ENCODE measurements around the gene ANGPTL1. TPM values are rescaled to one million over a fixed set of nuclear protein-coding genes. Genes with fewer than 3 reads are reported as not detected.

The ANGPTL1 gene
- polyA plus RNA-seq, 2 of the 4 experiments (the other 2 are of a cell fraction) = 0.12 TPM; not detected in 1

DNA sequence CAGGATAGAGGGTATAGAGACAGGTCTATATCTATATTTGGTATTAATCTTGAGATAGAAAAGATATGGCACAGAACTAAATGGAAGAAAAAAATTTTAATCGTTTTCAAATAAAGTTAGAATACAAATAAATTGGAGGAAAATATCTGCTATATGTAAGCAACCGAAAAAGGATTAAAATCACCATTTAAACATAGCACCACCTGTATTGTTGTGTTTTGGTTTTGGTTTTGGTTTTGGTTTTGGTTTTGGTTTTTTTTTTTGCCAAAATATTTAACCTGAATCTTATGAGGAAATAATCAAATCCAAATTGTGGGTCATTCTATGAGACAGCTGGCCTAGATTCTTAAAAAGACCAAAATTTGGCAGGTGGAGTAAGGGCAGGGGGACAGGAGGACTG is 28.5 kb upstream of the ANGPTL1 start:
- H3K27ac ChIP-seq = no peak overlapping the region
- no peak overlapping the region for H3K4me2 ChIP-seq
- ChIA-PET CTCF (no interaction called here), POLR2A (no interaction called here)
- no peak for FAIRE-seq
- TF ChIP-seq RARB (CRISPR knock-in tag; IDR thresholded peaks at IDR 0.05) (no peak), EHMT2 (IDR thresholded peaks at IDR 0.05; ENCODE audit: low read depth) (no peak), CBX2 (IDR thresholded peaks at IDR 0.05; ENCODE audit: borderline replicate concordance, low read depth) (no peak), MYC (IDR thresholded peaks at IDR 0.05; ENCODE audit: borderline replicate concordance, low read length) (no peak), BHLHE40 (IDR thresholded peaks at IDR 0.05; ENCODE audit: low read depth, low read length) (no peak), GATA3 (IDR thresholded peaks at IDR 0.05; ENCODE audit: borderline replicate concordance) (no peak), EP300 (IDR thresholded peaks at IDR 0.05) (no peak), TP53 (CRISPR knock-in tag; IDR thresholded peaks at IDR 0.05) (no peak), HOXB5 (CRISPR knock-in tag; IDR thresholded peaks at IDR 0.05) (no peak), CHD2 (IDR thresholded peaks at IDR 0.05; ENCODE audit: low read length, partially characterized antibody) (no peak), RCOR1 (IDR thresholded peaks at IDR 0.05; ENCODE audit: low read depth, low read length) (no peak), KDM1A (IDR thresholded peaks at IDR 0.05; ENCODE audit: low read depth) (no peak), SREBF2 (IDR thresholded peaks at IDR 0.05) (no peak), CHD4 (IDR thresholded peaks at IDR 0.05; ENCODE audit: borderline replicate concordance) (no peak), NFE2L2 (conservative IDR thresholded peaks at IDR 0.05; ENCODE audit: low read length) (no peak), NR3C1 (IDR thresholded peaks at IDR 0.05) (no peak)
- TF ChIP-seq, protein P1, sequence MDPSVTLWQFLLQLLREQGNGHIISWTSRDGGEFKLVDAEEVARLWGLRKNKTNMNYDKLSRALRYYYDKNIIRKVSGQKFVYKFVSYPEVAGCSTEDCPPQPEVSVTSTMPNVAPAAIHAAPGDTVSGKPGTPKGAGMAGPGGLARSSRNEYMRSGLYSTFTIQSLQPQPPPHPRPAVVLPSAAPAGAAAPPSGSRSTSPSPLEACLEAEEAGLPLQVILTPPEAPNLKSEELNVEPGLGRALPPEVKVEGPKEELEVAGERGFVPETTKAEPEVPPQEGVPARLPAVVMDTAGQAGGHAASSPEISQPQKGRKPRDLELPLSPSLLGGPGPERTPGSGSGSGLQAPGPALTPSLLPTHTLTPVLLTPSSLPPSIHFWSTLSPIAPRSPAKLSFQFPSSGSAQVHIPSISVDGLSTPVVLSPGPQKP (IDR thresholded peaks at IDR 0.05; ENCODE audit: low read depth, low read length) = no peak
- TF ChIP-seq, protein P2, sequence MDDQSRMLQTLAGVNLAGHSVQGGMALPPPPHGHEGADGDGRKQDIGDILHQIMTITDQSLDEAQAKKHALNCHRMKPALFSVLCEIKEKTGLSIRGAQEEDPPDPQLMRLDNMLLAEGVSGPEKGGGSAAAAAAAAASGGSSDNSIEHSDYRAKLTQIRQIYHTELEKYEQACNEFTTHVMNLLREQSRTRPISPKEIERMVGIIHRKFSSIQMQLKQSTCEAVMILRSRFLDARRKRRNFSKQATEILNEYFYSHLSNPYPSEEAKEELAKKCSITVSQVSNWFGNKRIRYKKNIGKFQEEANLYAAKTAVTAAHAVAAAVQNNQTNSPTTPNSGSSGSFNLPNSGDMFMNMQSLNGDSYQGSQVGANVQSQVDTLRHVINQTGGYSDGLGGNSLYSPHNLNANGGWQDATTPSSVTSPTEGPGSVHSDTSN (IDR thresholded peaks at IDR 0.05) = no peak
- TF ChIP-seq, protein P3, sequence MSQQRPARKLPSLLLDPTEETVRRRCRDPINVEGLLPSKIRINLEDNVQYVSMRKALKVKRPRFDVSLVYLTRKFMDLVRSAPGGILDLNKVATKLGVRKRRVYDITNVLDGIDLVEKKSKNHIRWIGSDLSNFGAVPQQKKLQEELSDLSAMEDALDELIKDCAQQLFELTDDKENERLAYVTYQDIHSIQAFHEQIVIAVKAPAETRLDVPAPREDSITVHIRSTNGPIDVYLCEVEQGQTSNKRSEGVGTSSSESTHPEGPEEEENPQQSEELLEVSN (IDR thresholded peaks at IDR 0.05; ENCODE audit: borderline replicate concordance, low read depth) = no peak
- H3K4me3 ChIP-seq = no peak overlapping the region
- no peak for ATAC-seq
- DNase-seq (ENCODE audit: low read depth in 1 of 2, low spot score in 1 of 2) = no peak
- H3K9me3 ChIP-seq = no peaks in the 10 kb centered on the region
- H3K4me1 ChIP-seq = no peaks in the 10 kb centered on the region
- 58% methylated on average over 2 of the region's 2 CpGs for WGBS (ENCODE audit: missing lambda C conversion rate)

DNA sequence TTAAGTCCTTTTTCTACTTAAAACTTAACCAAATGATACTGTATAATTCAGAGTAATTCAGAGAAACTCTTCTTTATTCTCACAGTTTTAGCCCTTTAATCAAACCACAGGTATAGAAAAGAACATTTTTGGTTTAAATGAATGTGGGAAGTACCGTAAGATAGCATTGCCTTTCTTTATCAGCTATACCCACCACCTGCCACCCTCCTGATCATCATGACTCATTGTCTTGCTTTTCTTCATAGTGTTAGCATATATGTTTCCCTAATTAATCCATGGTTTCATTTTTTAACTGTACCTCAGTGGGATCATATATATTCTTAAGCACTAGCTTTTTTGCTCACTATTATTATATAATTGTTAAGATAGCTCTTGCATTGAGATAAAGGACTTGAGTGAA is 27.5 kb upstream of the ANGPTL1 start:
- H3K4me3 ChIP-seq = no peak overlapping the region
- 91% methylated on average over 1 of the region's 1 CpG for WGBS (ENCODE audit: missing lambda C conversion rate)
- no peaks in the 10 kb centered on the region for H3K9me3 ChIP-seq
- no peaks in the 10 kb centered on the region for H3K4me1 ChIP-seq
- no peak for DNase-seq (ENCODE audit: low read depth in 1 of 2, low spot score in 1 of 2)
- H3K27ac ChIP-seq = no peak overlapping the region
- no peak for FAIRE-seq
- H3K4me2 ChIP-seq = no peak overlapping the region
- ATAC-seq = no peak
- TF ChIP-seq NR3C1 (IDR thresholded peaks at IDR 0.05) = no peak
- TF ChIP-seq, protein P4, sequence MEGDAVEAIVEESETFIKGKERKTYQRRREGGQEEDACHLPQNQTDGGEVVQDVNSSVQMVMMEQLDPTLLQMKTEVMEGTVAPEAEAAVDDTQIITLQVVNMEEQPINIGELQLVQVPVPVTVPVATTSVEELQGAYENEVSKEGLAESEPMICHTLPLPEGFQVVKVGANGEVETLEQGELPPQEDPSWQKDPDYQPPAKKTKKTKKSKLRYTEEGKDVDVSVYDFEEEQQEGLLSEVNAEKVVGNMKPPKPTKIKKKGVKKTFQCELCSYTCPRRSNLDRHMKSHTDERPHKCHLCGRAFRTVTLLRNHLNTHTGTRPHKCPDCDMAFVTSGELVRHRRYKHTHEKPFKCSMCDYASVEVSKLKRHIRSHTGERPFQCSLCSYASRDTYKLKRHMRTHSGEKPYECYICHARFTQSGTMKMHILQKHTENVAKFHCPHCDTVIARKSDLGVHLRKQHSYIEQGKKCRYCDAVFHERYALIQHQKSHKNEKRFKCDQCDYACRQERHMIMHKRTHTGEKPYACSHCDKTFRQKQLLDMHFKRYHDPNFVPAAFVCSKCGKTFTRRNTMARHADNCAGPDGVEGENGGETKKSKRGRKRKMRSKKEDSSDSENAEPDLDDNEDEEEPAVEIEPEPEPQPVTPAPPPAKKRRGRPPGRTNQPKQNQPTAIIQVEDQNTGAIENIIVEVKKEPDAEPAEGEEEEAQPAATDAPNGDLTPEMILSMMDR (IDR thresholded peaks at IDR 0.05) = no peak
- no peak for TF ChIP-seq CBX8 (IDR thresholded peaks at IDR 0.05)
- no peak for TF ChIP-seq HEYL (CRISPR knock-in tag; IDR thresholded peaks at IDR 0.05)
- TF ChIP-seq, protein P5, sequence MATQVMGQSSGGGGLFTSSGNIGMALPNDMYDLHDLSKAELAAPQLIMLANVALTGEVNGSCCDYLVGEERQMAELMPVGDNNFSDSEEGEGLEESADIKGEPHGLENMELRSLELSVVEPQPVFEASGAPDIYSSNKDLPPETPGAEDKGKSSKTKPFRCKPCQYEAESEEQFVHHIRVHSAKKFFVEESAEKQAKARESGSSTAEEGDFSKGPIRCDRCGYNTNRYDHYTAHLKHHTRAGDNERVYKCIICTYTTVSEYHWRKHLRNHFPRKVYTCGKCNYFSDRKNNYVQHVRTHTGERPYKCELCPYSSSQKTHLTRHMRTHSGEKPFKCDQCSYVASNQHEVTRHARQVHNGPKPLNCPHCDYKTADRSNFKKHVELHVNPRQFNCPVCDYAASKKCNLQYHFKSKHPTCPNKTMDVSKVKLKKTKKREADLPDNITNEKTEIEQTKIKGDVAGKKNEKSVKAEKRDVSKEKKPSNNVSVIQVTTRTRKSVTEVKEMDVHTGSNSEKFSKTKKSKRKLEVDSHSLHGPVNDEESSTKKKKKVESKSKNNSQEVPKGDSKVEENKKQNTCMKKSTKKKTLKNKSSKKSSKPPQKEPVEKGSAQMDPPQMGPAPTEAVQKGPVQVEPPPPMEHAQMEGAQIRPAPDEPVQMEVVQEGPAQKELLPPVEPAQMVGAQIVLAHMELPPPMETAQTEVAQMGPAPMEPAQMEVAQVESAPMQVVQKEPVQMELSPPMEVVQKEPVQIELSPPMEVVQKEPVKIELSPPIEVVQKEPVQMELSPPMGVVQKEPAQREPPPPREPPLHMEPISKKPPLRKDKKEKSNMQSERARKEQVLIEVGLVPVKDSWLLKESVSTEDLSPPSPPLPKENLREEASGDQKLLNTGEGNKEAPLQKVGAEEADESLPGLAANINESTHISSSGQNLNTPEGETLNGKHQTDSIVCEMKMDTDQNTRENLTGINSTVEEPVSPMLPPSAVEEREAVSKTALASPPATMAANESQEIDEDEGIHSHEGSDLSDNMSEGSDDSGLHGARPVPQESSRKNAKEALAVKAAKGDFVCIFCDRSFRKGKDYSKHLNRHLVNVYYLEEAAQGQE (IDR thresholded peaks at IDR 0.05) = no peak
- POLR2A ChIA-PET = no interaction called here
- CTCF ChIA-PET = no interaction called here
